Neural cell (in vitro differentiated cells): ENCODE data around the gene CDH9. TPM values are rescaled to one million over a fixed set of nuclear protein-coding genes. Genes with fewer than 3 reads are reported as not detected.

Experiments
- H2AFZ ChIP-seq: fragments of 200-600, 300-800 bp; sonication (generic), shearing (Covaris generic); 2 replicates; pipeline ENCODE4 v1.6.0; 2014; ENCODE audit warnings: low read depth, mild to moderate bottlenecking, antibody characterized with exemption, low read length, moderate library complexity
- H3F3A ChIP-seq: fragments of 200-600 bp; shearing (Covaris generic); 2 replicates; pipeline ENCODE4 v1.6.1; 2016; ENCODE audit warnings: mild to moderate bottlenecking, moderate library complexity, mixed read lengths, antibody characterized with exemption, low read length; ENCODE audit not compliant: insufficient read depth, poor library complexity, severe bottlenecking
- H3K27ac ChIP-seq: fragments of 200-600, 300-800 bp; sonication (generic), shearing (Covaris generic); 2 replicates; pipeline ENCODE4 v1.5.1; 2014; ENCODE audit warnings: mild to moderate bottlenecking, low read length, moderate library complexity
- H3K27me3 ChIP-seq: fragments of 300-800, 200-600 bp; sonication (generic), shearing (Covaris generic); 2 replicates; pipeline ENCODE4 v1.6.0; 2014; ENCODE audit warnings: mild to moderate bottlenecking, low read depth, low read length, moderate library complexity; ENCODE audit not compliant: insufficient read depth
- H3K36me3 ChIP-seq: fragments of 300-800, 200-600 bp; sonication (generic), shearing (Covaris generic); 2 replicates; pipeline ENCODE4 v1.5.1; 2014; ENCODE audit warnings: mild to moderate bottlenecking, antibody characterized with exemption, low read length, moderate library complexity; ENCODE audit not compliant: insufficient read depth
- H3K4me2 ChIP-seq: fragments of 300-800, 200-600 bp; sonication (generic), shearing (Covaris generic); 2 replicates; pipeline ENCODE4 v1.6.0; 2014; ENCODE audit warnings: mild to moderate bottlenecking, low read length
- H3K4me3 ChIP-seq: fragments of 300-800, 200-600 bp; sonication (generic), shearing (Covaris generic); 2 replicates; pipeline ENCODE4 v1.5.1; 2014; ENCODE audit warnings: mild to moderate bottlenecking, low read length, moderate library complexity
- H3K79me2 ChIP-seq: fragments of 200-600 bp; shearing (Covaris generic); replicated peaks from 2 replicates; pipeline ENCODE4 v1.6.0; 2014; ENCODE audit warnings: mild to moderate bottlenecking, low read length, moderate library complexity; ENCODE audit not compliant: insufficient read depth
- H3K9ac ChIP-seq: fragments of 300-800, 200-600 bp; sonication (generic), shearing (Covaris generic); 2 replicates; pipeline ENCODE4 v1.6.1; 2016; ENCODE audit warnings: mild to moderate bottlenecking, low read length, mixed read lengths
- H3K9me2 ChIP-seq: fragments of 200-600 bp; shearing (Covaris generic); 2 replicates; pipeline ENCODE4 v1.6.1; 2016; ENCODE audit warnings: mild to moderate bottlenecking, low read length, mixed read lengths; ENCODE audit not compliant: insufficient read depth
- H3K9me3 ChIP-seq: fragments of 200-600, 300-800 bp; sonication (generic), shearing (Covaris generic); 2 replicates; pipeline ENCODE4 v1.6.1; 2016; ENCODE audit warnings: mild to moderate bottlenecking, mixed run types, low read length, moderate library complexity, mixed read lengths
- H4K20me1 ChIP-seq: fragments of 200-600 bp; shearing (Covaris generic); 2 replicates; pipeline ENCODE4 v1.6.1; 2016; ENCODE audit warnings: mild to moderate bottlenecking, mixed run types; ENCODE audit not compliant: insufficient read depth
- CTCF ChIP-seq: fragments of 450-650 bp; IDR thresholded peaks from 2 replicates; pipeline ENCODE4 v1.5.1; 2014; ENCODE audit warnings: antibody characterized with exemption, mild to moderate bottlenecking, moderate library complexity; ENCODE audit not compliant: poor library complexity, severe bottlenecking
- polyA plus RNA-seq: library from polyadenylated mRNA; depleted of rRNA; stranded (reverse); fragments of >200 nt; gene quantifications from 2 replicates; pipeline ENCODE4 v1.2.3, GENCODE V29; 2014

CDH9 gene
- polyA plus RNA-seq, 1 donor from 2014 or later = 1.7 TPM

GRCh38 chr5:26833596-26833995 is 204.8 kb downstream of the CDH9 start:
- Histone ChIP-seq H3K36me3 (no peaks in the 10 kb centered on the region), H3K9me2 (no peaks in the 10 kb centered on the region), H3K4me2 (no peak overlapping the region), H3K4me3 (no peak overlapping the region), H3K27ac (no peak overlapping the region), H3K79me2 (no peaks in the 10 kb centered on the region), H4K20me1 (no peaks in the 10 kb centered on the region), H3K27me3 (no peaks in the 10 kb centered on the region), H3K9ac (no peak overlapping the region), H3F3A (no peaks in the 10 kb centered on the region), H3K9me3 (no peaks in the 10 kb centered on the region), H2AFZ (no peak overlapping the region)
- no peak for TF ChIP-seq CTCF
